ENCODE measurements around the gene ASIC1. TPM values are rescaled to one million over a fixed set of nuclear protein-coding genes. Genes with fewer than 3 reads are reported as not detected.

ASIC1 gene
- total RNA-seq, 2 experiments from 2014 or later = 0.59 TPM; not detected in 1

GRCh38 chr12:50057896-50058670, 687 bp downstream of the ASIC1 start:
- TF ChIP-seq CTCF (conservative IDR thresholded peaks at IDR 0.05; ENCODE audit: low read length) (no peak), EZH2phosphoT487 (IDR thresholded peaks at IDR 0.05; ENCODE audit: borderline replicate concordance, low read depth, low read length) (no peak)
- CTCF ChIA-PET (ENCODE audit: unreplicated experiment) = no interaction called here
- Histone ChIP-seq H3K36me3 (ENCODE audit: insufficient read depth, low read length) (no peaks in the 10 kb centered on the region), H3K4me2 (ENCODE audit: low read length) (peak overlapping the region; percentile 76), H4K20me1 (ENCODE audit: insufficient read depth, low read length) (no peaks in the 10 kb centered on the region), H3K4me3 (ENCODE audit: low read depth, low read length, poor library complexity, severe bottlenecking) (peak overlapping the region; percentile 67), H3K9me3 (ENCODE audit: low read length) (no peaks in the 10 kb centered on the region), H3K27ac (ENCODE audit: low read depth, low read length, poor library complexity, severe bottlenecking) (no peak overlapping the region), H3K79me2 (ENCODE audit: insufficient read depth, low read depth, low read length) (no peaks in the 10 kb centered on the region), H2AFZ (ENCODE audit: low read length) (no peak overlapping the region), H3K9me2 (ENCODE audit: insufficient read depth, low read length) (no peaks in the 10 kb centered on the region), H3K4me1 (ENCODE audit: insufficient read depth, low read length, poor library complexity, severe bottlenecking) (peaks cover 17% of the 10 kb centered on the region)
- POLR2A ChIA-PET = interaction anchor here (0.7 to 1.4 kb wide), 2 partner anchors 13 to 73 kb away, joined by 3 to 4 read pairs; no protein-coding TSS in a partner anchor
- intact Hi-C loops (cut with micrococcal nuclease; ENCODE audit: unreplicated experiment) = loop anchor here (5.0 to 10.0 kb wide), 2 partner anchors 193 to 281 kb away; no protein-coding TSS in a partner anchor
- no peak for DNase-seq (ENCODE audit: low spot score)
- BruUV-seq (replicated peaks) = no TSS peak

GRCh38 chr12:50058743-50059312, 1.4 kb downstream of the ASIC1 start:
- intact Hi-C loops (cut with micrococcal nuclease; ENCODE audit: unreplicated experiment) = loop anchor here (5.0 to 10.0 kb wide), 2 partner anchors 194 to 282 kb away; no protein-coding TSS in a partner anchor
- CTCF ChIA-PET (ENCODE audit: unreplicated experiment) = no interaction called here
- TF ChIP-seq CTCF (conservative IDR thresholded peaks at IDR 0.05; ENCODE audit: low read length) (no peak), EZH2phosphoT487 (IDR thresholded peaks at IDR 0.05; ENCODE audit: borderline replicate concordance, low read depth, low read length) (no peak)

More at GRCh38 chr12:50058743-50059312, 1.4 kb downstream of the ASIC1 start:
- no peak overlapping the region for H2AFZ ChIP-seq (ENCODE audit: low read length)
- POLR2A ChIA-PET = interaction anchor here (0.7 to 1.4 kb wide), 2 partner anchors 12 to 74 kb away, joined by 3 to 4 read pairs; no protein-coding TSS in a partner anchor
- H3K4me1 ChIP-seq (ENCODE audit: insufficient read depth, low read length, poor library complexity, severe bottlenecking) = peaks cover 17% of the 10 kb centered on the region
- no peak overlapping the region for H3K27ac ChIP-seq (ENCODE audit: low read depth, low read length, poor library complexity, severe bottlenecking)
- H3K9me2 ChIP-seq (ENCODE audit: insufficient read depth, low read length) = no peaks in the 10 kb centered on the region
- H3K4me2 ChIP-seq (ENCODE audit: low read length) = no peak overlapping the region
- no TSS peak for BruUV-seq (replicated peaks)
- DNase-seq (ENCODE audit: low spot score) = no peak
- H3K79me2 ChIP-seq (ENCODE audit: insufficient read depth, low read depth, low read length) = no peaks in the 10 kb centered on the region
- H3K36me3 ChIP-seq (ENCODE audit: insufficient read depth, low read length) = no peaks in the 10 kb centered on the region
- H3K4me3 ChIP-seq (ENCODE audit: low read depth, low read length, poor library complexity, severe bottlenecking) = no peak overlapping the region
- H3K9me3 ChIP-seq (ENCODE audit: low read length) = no peaks in the 10 kb centered on the region
- H4K20me1 ChIP-seq (ENCODE audit: insufficient read depth, low read length) = no peaks in the 10 kb centered on the region

Measured in OCI-LY7 (cell line).